Caco-2 (cell line): Measurements from ENCODE around the gene QSOX2. TPM values are rescaled to one million over a fixed set of nuclear protein-coding genes. Genes with fewer than 3 reads are reported as not detected.
A peak's percentile ranks its signal among the peaks of the same experiment; 100 is the strongest.

Experiments
- BruUV-seq: library from RNA; stranded (reverse); fragments of 400-500 nt; replicated peaks from 2 replicates; lab custom pipeline; 2021; lab: Mats Ljungman, UMichigan
- CTCF ChIA-PET: fragments of 300-600 bp; sonication (Branson Sonifier 250); formaldehyde crosslinking; loops from one replicate; lab custom pipeline; 2022; ENCODE audit warnings: antibody characterized with exemption; lab: Charles Lee
- POLR2A ChIA-PET: fragments of 300-600 bp; sonication (Branson Sonifier 250); formaldehyde crosslinking; loops from one replicate; lab custom pipeline; 2022; ENCODE audit warnings: antibody characterized with exemption; lab: Charles Lee
- DNase-seq, 2 experiments: peaks; one replicate each; pipeline versions ENCODE4 v3.0.0 to v3.0.0-alpha.2; 2020 to 2022
- H3K27me3 ChIP-seq: replicated peaks from 2 replicates; pipeline ENCODE4 v1.6.0; 2011; ENCODE audit warnings: low read length; ENCODE audit not compliant: control insufficient read depth, insufficient read depth
- H3K36me3 ChIP-seq: 2 replicates; pipeline ENCODE4 v1.5.1; 2011; ENCODE audit warnings: low read length; ENCODE audit not compliant: control insufficient read depth, insufficient read depth
- H3K4me1 ChIP-seq: fragments of 250-450 bp; sonication (Bioruptor Pico); 2 replicates; pipeline ENCODE4 v1.5.1; 2020; ENCODE audit warnings: mild to moderate bottlenecking
- H3K4me3 ChIP-seq: 2 replicates; pipeline ENCODE4 v1.5.1; 2011; ENCODE audit warnings: low read depth, mild to moderate bottlenecking, control low read depth, low read length
- H3K9me3 ChIP-seq: fragments of 250-450 bp; sonication (Bioruptor Pico); 2 replicates; pipeline ENCODE4 v1.5.1; 2020; ENCODE audit warnings: mild to moderate bottlenecking, moderate library complexity
- H3K27ac Mint-ChIP-seq: one replicate; pipeline ENCODE4 v1.8.0; 2022; ENCODE audit warnings: mixed read lengths; ENCODE audit not compliant: unreplicated experiment
- H3K27me3 Mint-ChIP-seq: one replicate; pipeline ENCODE4 v1.8.0; 2022; ENCODE audit warnings: mixed read lengths; ENCODE audit not compliant: insufficient read depth, unreplicated experiment
- H3K36me3 Mint-ChIP-seq: one replicate; pipeline ENCODE4 v1.8.0; 2022; ENCODE audit warnings: mild to moderate bottlenecking, mixed read lengths; ENCODE audit not compliant: insufficient read depth, unreplicated experiment
- H3K4me1 Mint-ChIP-seq: one replicate; pipeline ENCODE4 v1.8.0; 2022; ENCODE audit warnings: low read depth, mixed read lengths; ENCODE audit not compliant: unreplicated experiment
- H3K4me3 Mint-ChIP-seq: one replicate; pipeline ENCODE4 v1.8.0; 2022; ENCODE audit warnings: mild to moderate bottlenecking, moderate library complexity, mixed read lengths; ENCODE audit not compliant: unreplicated experiment
- H3K9me3 Mint-ChIP-seq: one replicate; pipeline ENCODE4 v1.8.0; 2022; ENCODE audit warnings: mixed read lengths; ENCODE audit not compliant: unreplicated experiment
- CTCF ChIP-seq, 2 experiments: fragments of 200-600 bp in 1 of 2; IDR thresholded peaks; 1 replicate in 1 of 2; 2 replicates in 1 of 2; pipeline versions ENCODE4 v1.5.1 to v1.8.0; 2011 to 2022; ENCODE audit warnings: antibody characterized with exemption in 1 of 2, control low read depth in 1 of 2, inconsistent platforms in 1 of 2, low read depth in 1 of 2, low read length in 1 of 2, mild to moderate bottlenecking in 1 of 2, moderate library complexity in 1 of 2; ENCODE audit not compliant: insufficient read depth in 1 of 2, severe bottlenecking in 1 of 2, unreplicated experiment in 1 of 2
- intact Hi-C: fragments of 100-400 bp; cut with micrococcal nuclease; formaldehyde crosslinking; loops from one replicate; pipeline ENCODE4 v1.10.0; 2022; ENCODE audit not compliant: unreplicated experiment
- total RNA-seq: library from RNA; stranded (reverse); gene quantifications from 2 replicates; pipeline ENCODE4 v1.2.3, GENCODE V29; 2022

QSOX2 gene
- total RNA-seq, 1 experiment from 2014 or later: 29.6 TPM

GRCh38 chr9:136275655-136276429 is 30.2 kb upstream of the QSOX2 start:
- Histone ChIP-seq H3K9me3 (no peaks in the 10 kb centered on the region), H3K4me3 (no peak overlapping the region), H3K27me3 (no peaks in the 10 kb centered on the region; the same call in 1 of the 2 replicates), H3K4me1 (no peaks in the 10 kb centered on the region), H3K36me3 (no peaks in the 10 kb centered on the region)
- Mint-ChIP-seq H3K4me1 (no peaks in the 10 kb centered on the region), H3K4me3 (no peak overlapping the region), H3K36me3 (no peaks in the 10 kb centered on the region), H3K9me3 (no peaks in the 10 kb centered on the region), H3K27me3 (peaks cover 10% of the 10 kb centered on the region), H3K27ac (no peak overlapping the region)
- DNase-seq: no peak
- BruUV-seq: no TSS peak
- TF ChIP-seq CTCF (IDR thresholded peaks at IDR 0.05; ENCODE audit: insufficient read depth in 1 of 2, low read depth in 1 of 2, low read length in 1 of 2, severe bottlenecking in 1 of 2, unreplicated experiment in 1 of 2): peak in 1 of 2 experiments; percentile 25
- POLR2A ChIA-PET: no interaction called here
- CTCF ChIA-PET: interaction anchor here (0.7 to 1.5 kb wide), 3 partner anchors 9 to 10 kb away, joined by 3 to 5 read pairs (median 5); no protein-coding TSS in a partner anchor
- intact Hi-C loops: no loop called here

- no peak overlapping the region for H3K27ac Mint-ChIP-seq
- no peaks in the 10 kb centered on the region for H3K9me3 ChIP-seq
- no peaks in the 10 kb centered on the region for H3K36me3 ChIP-seq
- CTCF ChIA-PET: interaction anchor here (1.1 to 1.5 kb wide), 2 partner anchors 8 to 9 kb away, joined by 5 read pairs; no protein-coding TSS in a partner anchor
- H3K4me3 ChIP-seq: no peak overlapping the region
- POLR2A ChIA-PET: no interaction called here
- H3K9me3 Mint-ChIP-seq: peaks cover 3% of the 10 kb centered on the region
- H3K36me3 Mint-ChIP-seq: no peaks in the 10 kb centered on the region
- H3K4me3 Mint-ChIP-seq: no peak overlapping the region
- no peaks in the 10 kb centered on the region for H3K4me1 ChIP-seq
- no peak for TF ChIP-seq CTCF (IDR thresholded peaks at IDR 0.05; ENCODE audit: insufficient read depth in 1 of 2, low read depth in 1 of 2, low read length in 1 of 2, severe bottlenecking in 1 of 2, unreplicated experiment in 1 of 2)
- BruUV-seq: no TSS peak
- intact Hi-C loops: no loop called here
- peaks cover 11% of the 10 kb centered on the region for H3K27me3 Mint-ChIP-seq
- H3K27me3 ChIP-seq: no peaks in the 10 kb centered on the region; the same call in 1 of the 2 replicates
- no peak for DNase-seq
- H3K4me1 Mint-ChIP-seq: no peaks in the 10 kb centered on the region
Observed at GRCh38 chr9:136274786-136275654, 29.4 kb upstream of the QSOX2 start.
